ENCODE results near the gene RNF8.

The RNF8 gene

GRCh38 chr6:37359039-37359438, 5.3 kb downstream of the RNF8 start:
- H3K4me3 ChIP-seq (ENCODE audit: low read depth, low read length) = no peak overlapping the region
- H3K9me3 ChIP-seq = no peaks in the 10 kb centered on the region
- no peak for DNase-seq
- peaks cover 34% of the 10 kb centered on the region for H3K4me1 ChIP-seq
- H3K36me3 ChIP-seq = peaks cover 20% of the 10 kb centered on the region; the same call in 1 of the 2 replicates
- no peak for TF ChIP-seq CTCF (IDR thresholded peaks at IDR 0.05; ENCODE audit: low read depth, low read length)
- no peaks in the 10 kb centered on the region for H3K27me3 ChIP-seq

- Histone ChIP-seq H3K9me3 (no peaks in the 10 kb centered on the region), H3K4me1 (peaks cover 38% of the 10 kb centered on the region), H3K27me3 (no peaks in the 10 kb centered on the region), H3K4me3 (ENCODE audit: low read depth, low read length) (no peak overlapping the region), H3K36me3 (peaks cover 20% of the 10 kb centered on the region; the same call in 1 of the 2 replicates)
- TF ChIP-seq CTCF (IDR thresholded peaks at IDR 0.05; ENCODE audit: low read depth, low read length) = no peak
- DNase-seq = peak; percentile 43
These were observed 8.5 kb downstream of the RNF8 start for GRCh38 chr6:37362101-37362828.

- DNase-seq = no peak
- H3K36me3 ChIP-seq = peaks cover 24% of the 10 kb centered on the region
- H3K4me1 ChIP-seq = peaks cover 23% of the 10 kb centered on the region
- no peak overlapping the region for H3K4me3 ChIP-seq (ENCODE audit: low read depth, low read length)
- no peaks in the 10 kb centered on the region for H3K9me3 ChIP-seq
- TF ChIP-seq CTCF (IDR thresholded peaks at IDR 0.05; ENCODE audit: low read depth, low read length) = peak; percentile 45
- H3K27me3 ChIP-seq = no peaks in the 10 kb centered on the region
These were observed 12.0 kb downstream of the RNF8 start for GRCh38 chr6:37365791-37366190.

GRCh38 chr6:37366910-37367309, 13.1 kb downstream of the RNF8 start:
- H3K4me1 ChIP-seq = peaks cover 21% of the 10 kb centered on the region
- peaks cover 27% of the 10 kb centered on the region for H3K36me3 ChIP-seq
- H3K27me3 ChIP-seq = no peaks in the 10 kb centered on the region
- TF ChIP-seq CTCF (IDR thresholded peaks at IDR 0.05; ENCODE audit: low read depth, low read length) = no peak
- H3K9me3 ChIP-seq = no peaks in the 10 kb centered on the region
- no peak for DNase-seq
- no peak overlapping the region for H3K4me3 ChIP-seq (ENCODE audit: low read depth, low read length)

GRCh38 chr6:37368961-37369320, 15.2 kb downstream of the RNF8 start:
- Histone ChIP-seq H3K4me1 (peaks cover 9% of the 10 kb centered on the region; the same call in 1 of the 2 replicates), H3K36me3 (peaks cover 23% of the 10 kb centered on the region), H3K4me3 (ENCODE audit: low read depth, low read length) (no peak overlapping the region), H3K9me3 (no peaks in the 10 kb centered on the region), H3K27me3 (no peaks in the 10 kb centered on the region)
- DNase-seq = no peak
- no peak for TF ChIP-seq CTCF (IDR thresholded peaks at IDR 0.05; ENCODE audit: low read depth, low read length)
